ENCODE data around the gene LMBRD2. TPM values are rescaled to one million over a fixed set of nuclear protein-coding genes. Genes with fewer than 3 reads are reported as not detected.

The LMBRD2 gene
- total RNA-seq, 4 donors from 2014 or later: 11.9 to 26.3 (median 12.7) TPM

DNA sequence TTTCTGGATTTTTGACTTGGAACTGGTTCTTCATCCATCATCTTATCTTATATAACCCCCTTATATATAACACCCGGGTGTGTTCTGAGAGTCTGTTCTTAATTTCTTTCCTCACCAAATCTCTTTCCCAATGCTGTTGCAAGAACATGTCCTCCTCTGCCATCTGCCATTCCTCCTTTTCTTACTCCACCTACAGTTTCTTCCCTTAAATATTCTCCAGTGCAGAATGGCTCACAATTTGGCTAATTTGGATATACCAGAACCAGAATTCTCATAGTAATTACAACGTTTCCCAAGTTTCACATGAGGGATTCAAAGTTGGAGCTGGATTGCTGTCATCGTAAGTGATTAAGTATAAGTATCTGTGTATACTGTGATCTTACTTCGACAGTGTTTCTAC is 28.3 kb upstream of the LMBRD2 start:
- TF ChIP-seq, protein P1, sequence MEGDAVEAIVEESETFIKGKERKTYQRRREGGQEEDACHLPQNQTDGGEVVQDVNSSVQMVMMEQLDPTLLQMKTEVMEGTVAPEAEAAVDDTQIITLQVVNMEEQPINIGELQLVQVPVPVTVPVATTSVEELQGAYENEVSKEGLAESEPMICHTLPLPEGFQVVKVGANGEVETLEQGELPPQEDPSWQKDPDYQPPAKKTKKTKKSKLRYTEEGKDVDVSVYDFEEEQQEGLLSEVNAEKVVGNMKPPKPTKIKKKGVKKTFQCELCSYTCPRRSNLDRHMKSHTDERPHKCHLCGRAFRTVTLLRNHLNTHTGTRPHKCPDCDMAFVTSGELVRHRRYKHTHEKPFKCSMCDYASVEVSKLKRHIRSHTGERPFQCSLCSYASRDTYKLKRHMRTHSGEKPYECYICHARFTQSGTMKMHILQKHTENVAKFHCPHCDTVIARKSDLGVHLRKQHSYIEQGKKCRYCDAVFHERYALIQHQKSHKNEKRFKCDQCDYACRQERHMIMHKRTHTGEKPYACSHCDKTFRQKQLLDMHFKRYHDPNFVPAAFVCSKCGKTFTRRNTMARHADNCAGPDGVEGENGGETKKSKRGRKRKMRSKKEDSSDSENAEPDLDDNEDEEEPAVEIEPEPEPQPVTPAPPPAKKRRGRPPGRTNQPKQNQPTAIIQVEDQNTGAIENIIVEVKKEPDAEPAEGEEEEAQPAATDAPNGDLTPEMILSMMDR (IDR thresholded peaks at IDR 0.05; ENCODE audit: low read depth): no peak

DNA sequence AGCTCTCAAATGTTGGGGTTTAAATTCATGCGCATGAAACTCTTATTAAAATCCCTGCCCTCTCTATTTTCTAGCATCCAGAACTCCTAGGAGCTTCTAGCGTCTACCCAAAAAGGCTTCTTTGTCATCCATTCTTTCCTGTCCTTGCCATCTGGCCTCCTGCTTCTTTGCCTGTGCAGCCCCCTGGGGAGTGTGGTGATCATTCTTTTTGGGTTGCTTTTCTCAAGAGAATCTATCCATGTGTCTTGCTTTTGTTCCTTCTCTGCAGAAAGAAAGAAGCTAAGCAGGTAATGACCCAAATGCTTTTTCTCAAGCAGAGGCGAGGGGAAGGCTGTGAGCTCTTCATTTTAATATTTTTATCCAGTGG is 26.8 kb upstream of the LMBRD2 start:
- TF ChIP-seq, protein P1 (IDR thresholded peaks at IDR 0.05; ENCODE audit: low read depth): no peak

DNA sequence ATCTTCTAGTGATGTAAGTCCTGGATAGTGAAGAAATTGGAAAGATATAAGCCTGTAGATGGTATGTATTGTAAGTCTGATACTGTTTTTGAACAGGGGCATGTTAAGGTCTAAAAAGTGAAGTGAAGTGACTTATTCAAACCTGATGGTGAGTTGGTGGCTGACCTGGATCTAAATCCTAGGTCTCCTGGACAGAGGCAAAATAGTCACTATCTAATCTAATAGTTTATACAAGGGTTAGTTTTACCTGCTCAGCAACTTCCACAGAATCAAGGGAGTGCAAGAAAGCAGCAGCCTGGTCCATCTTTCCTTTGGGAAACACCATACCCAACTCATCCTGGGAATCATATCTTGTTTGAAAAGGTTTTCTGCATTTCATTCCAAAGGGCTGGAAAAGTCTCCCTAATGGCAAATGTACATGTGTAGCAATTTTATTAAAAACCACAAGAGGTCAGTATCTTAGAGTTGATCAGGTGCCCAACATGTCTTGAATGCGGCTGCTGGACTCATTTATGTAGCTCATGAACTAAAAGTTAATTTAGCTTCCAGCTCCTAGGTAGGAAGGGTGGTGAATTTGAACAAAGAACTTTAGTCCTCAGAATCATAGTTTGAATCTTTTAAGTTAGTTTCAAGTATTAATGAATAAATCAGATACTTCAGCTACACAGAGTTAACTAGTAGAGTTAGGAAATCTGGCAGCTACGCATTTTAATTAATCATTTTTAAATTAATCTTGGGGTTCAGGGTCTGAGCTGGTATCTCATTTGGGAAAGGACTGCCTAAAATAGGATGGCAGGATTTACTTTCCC is 26.2 kb upstream of the LMBRD2 start:
- TF ChIP-seq, protein P1 (IDR thresholded peaks at IDR 0.05; ENCODE audit: low read depth): no peak

DNA sequence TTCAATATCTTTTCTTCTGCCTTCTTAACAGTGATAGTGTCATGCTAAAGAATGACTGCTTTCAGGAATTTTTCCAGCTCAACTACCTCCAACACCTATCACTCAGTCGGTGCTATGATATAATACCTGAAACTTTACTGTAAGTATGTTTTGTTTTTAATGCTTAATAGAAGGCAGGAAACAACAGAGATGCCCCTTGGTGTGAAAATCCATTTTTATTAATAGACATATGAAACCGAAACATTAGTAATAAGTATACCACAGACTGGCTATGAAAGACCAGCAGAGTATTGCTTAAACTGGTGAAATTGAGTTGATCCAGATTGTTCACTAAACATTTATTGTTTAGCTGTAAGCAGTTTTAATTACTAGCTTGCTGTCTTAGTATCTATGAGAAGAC is 25.5 kb upstream of the LMBRD2 start:
- TF ChIP-seq, protein P1 (IDR thresholded peaks at IDR 0.05; ENCODE audit: low read depth): no peak

DNA sequence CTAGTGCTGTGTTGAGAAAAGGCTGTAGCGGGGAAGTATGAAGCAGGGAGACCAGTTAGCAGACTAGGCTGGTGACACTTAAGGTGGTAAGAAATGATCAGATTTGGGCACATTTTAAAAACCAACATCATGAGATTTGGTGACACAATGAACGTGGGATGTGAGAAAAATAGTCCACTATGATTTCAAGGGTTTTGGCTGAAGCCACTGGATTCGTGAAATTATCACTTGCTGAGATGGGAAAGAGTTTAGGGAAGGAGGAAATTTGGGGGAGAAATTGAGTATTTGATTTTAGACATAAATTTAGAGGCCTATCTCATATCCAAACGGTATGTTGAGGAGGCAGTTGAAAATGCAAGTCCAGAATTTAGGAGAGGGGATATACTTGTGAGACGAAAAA is 23.4 kb upstream of the LMBRD2 start:
- TF ChIP-seq, protein P1 (IDR thresholded peaks at IDR 0.05; ENCODE audit: low read depth): no peak

DNA sequence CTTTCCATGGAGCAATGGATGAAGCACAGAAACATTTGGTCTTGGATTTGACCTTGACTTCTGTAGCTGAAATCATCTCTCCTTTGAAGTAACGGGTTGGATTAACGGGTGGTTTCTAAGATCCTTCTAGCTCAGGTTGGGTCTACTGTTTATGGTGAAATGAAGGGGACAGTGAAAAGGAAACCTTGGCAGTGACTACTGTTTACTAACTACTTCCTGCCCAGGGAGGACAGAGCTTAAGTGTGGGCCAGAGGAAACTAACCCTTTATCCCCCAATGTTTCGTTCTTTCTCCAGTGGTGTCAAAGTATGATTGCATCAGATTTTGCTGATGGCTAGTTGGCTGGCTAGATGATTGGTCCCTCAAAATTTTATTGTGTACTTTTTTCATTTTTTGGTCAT is 22.4 kb upstream of the LMBRD2 start:
- TF ChIP-seq, protein P1 (IDR thresholded peaks at IDR 0.05; ENCODE audit: low read depth): no peak

DNA sequence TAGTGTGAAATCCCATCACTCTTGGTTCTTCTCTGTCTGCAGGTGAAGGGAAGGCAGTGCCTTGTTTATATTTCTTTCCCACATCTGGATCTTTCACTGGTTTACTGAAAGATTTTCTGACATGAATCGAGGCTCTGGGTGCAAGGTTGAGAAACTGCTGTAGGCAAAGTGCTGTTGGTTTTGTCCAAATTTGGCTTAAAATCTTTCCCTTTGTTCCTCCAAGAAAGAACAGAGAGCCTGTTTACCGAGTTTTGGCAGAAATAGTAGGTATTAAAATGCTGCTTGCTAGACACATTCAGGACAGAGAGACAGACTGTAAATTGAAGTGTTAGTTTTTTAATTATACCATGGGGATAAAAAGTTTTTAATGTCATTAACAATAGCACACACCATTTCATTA is 21.7 kb upstream of the LMBRD2 start:
- TF ChIP-seq, protein P1 (IDR thresholded peaks at IDR 0.05; ENCODE audit: low read depth): no peak
